Subcutaneous adipose tissue (tissue), 4 donors: ENCODE measurements around the gene PKD1. TPM values are rescaled to one million over a fixed set of nuclear protein-coding genes. Genes with fewer than 3 reads are reported as not detected.

Source experiments
- total RNA-seq, 4 donors: library from RNA; depleted of rRNA; stranded (reverse); fragments of >200 nt; gene quantifications; one replicate each; pipeline ENCODE4 v1.1.0, GENCODE V29; 2016
- TF ChIP-seq, protein P1 (sequence below): fragments of 450-650 bp; IDR thresholded peaks from one replicate; pipeline ENCODE4 v1.5.1; 2016; ENCODE audit warnings: low read depth, mild to moderate bottlenecking, control low read depth, antibody characterized with exemption, moderate library complexity

The PKD1 gene
- total RNA-seq, 4 donors from 2014 or later: 40.1 to 318 (median 76.1) TPM

DNA sequence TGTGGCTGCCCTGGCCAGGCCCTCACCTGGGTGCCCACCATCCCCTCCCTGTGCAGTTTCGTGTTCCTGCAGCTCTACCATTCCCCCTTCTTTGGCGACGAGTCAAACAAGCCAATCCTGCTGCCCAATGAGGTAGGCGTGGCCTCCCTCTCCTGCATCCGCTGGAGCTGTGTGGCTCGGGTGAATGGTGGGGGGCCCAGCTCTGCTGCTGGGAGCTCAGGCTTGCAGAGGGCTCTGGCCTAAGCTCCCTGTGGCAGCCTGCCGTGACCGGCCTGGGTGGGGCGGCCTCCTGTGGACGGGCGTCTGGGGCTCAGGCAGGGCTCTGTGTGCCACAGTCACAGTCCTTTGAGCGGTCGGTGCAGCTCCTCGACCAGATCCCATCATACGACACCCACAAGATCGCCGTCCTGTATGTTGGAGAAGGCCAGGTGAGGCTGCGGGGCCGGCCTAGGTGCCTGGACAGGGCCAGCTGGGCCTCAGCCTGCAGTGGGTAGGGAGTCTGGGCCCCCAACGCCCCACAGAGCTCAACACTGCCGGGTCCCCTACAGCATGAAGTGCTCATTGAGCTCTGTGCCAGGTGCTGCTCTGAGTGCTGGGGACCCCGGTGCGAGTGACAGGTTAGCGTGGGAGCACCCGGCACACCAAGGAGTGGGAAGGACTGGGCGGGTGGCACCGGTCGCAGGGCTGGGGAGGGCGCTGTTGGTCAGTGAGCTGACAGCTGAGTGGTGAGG, 50.6 kb downstream of the PKD1 start:
- TF ChIP-seq, protein P1, sequence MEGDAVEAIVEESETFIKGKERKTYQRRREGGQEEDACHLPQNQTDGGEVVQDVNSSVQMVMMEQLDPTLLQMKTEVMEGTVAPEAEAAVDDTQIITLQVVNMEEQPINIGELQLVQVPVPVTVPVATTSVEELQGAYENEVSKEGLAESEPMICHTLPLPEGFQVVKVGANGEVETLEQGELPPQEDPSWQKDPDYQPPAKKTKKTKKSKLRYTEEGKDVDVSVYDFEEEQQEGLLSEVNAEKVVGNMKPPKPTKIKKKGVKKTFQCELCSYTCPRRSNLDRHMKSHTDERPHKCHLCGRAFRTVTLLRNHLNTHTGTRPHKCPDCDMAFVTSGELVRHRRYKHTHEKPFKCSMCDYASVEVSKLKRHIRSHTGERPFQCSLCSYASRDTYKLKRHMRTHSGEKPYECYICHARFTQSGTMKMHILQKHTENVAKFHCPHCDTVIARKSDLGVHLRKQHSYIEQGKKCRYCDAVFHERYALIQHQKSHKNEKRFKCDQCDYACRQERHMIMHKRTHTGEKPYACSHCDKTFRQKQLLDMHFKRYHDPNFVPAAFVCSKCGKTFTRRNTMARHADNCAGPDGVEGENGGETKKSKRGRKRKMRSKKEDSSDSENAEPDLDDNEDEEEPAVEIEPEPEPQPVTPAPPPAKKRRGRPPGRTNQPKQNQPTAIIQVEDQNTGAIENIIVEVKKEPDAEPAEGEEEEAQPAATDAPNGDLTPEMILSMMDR: no peak

DNA sequence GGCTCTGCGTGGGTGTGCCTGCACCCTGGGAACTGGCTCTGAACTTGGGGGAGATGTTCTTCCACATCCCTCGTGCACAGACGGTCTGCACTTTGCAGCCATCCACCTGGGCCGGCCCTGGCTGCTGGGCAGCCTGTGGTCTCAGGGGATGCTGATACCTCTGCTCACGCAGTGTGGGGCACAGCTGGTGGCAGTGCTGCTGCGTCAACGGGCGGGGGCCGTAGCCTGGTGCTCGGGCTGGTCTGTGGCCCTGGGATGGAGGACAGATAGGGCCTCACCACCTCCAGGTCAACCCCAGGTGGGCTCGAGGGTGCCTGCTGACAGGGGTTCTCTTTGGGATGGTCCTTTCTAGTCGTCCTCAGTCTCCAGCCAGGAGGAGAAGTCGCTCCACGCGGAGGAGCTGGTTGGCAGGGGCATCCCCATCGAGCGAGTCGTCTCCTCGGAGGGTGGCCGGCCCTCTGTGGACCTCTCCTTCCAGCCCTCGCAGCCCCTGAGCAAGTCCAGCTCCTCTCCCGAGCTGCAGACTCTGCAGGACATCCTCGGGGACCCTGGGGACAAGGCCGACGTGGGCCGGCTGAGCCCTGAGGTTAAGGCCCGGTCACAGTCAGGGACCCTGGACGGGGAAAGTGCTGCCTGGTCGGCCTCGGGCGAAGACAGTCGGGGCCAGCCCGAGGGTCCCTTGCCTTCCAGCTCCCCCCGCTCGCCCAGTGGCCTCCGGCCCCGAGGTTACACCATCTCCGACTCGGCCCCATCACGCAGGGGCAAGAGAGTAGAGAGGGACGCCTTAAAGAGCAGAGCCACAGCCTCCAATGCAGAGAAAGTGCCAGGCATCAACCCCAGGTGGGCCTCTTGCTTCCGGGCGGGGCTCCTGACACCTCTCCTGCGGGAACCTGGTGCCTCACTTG, 51.6 kb downstream of the PKD1 start:
- TF ChIP-seq, protein P1: no peak

DNA sequence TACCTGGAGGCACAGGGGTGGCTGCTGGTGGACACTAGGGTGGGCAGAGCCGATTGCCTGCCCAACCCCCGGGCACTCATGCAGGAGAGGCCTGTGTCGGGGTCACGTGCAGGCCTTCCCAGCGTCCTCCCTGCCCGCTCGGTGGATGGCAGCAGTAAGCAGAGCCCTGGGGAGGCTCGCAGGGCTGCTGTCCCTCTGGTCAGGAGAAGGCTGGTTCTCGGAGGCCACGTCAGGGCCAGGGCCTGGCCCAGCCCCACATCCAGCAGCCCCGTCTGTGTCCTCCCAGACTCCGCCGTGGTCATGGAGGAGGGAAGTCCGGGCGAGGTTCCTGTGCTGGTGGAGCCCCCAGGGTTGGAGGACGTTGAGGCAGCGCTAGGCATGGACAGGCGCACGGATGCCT, 52.3 kb downstream of the PKD1 start:
- TF ChIP-seq, protein P1: no peak

DNA sequence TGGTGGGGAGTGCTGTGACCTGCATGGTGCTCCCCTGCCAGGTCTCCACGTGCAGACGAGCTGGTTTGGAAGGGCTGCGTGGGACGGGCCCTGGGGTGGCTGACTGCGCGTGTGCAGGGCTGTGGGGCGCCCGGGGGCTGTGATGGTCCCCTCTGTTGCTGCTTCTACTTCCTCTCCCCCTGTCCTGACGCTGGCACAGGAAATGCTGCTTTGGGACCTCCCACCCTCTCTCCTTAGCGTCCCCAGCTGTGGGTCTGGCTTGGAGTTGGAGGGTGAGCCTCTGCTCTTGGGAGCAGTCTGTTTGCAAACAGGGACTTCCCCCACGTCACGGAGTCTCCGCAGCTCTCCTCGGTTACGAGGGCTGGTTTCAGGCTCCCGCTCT, 52.7 kb downstream of the PKD1 start:
- TF ChIP-seq, protein P1: no peak

DNA sequence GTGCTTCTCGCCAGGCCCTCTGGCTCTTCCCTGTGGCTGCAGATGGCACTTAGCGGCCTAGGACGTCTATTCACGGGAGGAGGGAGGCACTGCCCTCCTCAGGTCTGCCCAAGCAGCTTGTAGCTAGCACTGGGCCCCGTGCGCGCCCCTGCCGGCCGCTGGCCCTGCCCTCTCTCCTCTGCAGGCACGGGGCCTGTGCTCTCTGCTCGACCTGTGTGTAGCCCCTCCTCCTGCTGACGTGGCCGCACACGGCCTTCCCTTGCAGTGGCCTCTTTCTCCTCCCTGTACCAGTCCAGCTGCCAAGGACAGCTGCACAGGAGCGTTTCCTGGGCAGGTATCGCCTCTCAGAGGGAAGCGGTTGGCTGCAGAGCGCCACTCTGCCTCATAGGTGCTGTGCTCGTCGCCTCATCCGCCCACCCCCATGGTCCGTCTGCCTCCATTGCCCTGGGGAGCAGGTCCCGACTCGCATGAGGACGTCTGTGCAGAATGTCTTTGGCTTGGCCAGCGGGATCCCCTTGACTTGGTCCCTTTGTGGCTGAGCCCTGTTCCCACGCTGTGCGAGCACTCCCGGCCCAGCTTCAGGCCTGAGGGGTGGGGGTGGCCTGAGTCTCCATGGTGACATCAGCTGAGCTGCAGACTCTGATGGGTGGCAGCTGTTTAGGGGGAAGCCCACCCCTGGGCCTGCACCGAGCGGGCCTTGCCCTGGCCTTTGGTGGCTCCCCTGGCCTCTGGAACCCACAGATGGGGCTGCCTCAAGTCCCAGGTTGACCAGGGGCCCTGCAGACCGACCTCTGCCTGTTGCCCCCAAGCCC, 53.3 kb downstream of the PKD1 start:
- TF ChIP-seq, protein P1: no peak

DNA sequence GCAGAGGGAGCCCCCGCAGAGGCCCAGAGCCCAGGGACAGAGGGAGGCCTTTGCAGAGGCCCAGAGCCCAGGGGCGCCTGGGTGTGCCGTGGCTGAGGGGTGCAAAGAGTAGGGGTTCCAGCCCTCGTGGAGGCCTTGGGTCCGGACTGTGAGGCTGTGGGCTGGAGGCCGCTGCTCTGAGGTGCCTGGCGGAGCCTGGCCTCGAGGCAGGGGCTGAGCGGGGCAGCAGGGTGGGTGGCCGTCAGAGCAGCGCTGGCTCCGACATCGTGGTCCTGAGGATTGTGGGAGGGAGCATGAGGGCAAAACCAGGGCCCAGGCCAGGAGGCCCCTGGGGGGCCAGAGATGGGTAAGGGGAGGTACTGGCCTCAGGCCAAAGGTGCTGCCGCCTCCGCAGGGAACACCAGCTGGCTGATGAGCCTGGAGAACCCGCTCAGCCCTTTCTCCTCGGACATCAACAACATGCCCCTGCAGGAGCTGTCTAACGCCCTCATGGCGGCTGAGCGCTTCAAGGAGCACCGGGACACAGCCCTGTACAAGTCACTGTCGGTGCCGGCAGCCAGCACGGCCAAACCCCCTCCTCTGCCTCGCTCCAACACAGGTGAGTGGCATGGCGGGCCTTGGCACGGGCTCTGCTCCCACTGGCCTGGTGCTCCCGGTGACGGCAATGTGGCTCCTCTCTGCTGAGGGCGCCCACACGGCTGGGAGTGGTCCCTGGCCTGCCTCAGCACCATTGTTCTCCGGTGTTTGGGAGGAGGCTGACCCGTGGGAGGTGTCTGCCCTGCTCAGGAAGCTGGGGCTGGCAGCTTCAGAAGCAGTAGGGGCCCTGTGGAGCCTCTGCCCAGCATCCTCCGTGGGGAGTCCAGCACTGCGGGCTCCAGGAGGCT, 54.3 kb downstream of the PKD1 start:
- TF ChIP-seq, protein P1: no peak
